COR-L47 (cell line): ENCODE measurements around the gene PRF1.

ENCODE experiments used
- DNase-seq: peaks from one replicate; lab custom pipeline; 2025; lab: John Stamatoyannopoulos, UW

Gene PRF1

GRCh38 chr10:70576803-70577517 is 25.6 kb downstream of the PRF1 start:
- no peak for DNase-seq

GRCh38 chr10:70575874-70576802 is 26.4 kb downstream of the PRF1 start:
- DNase-seq, result peak; percentile 54

- no peak for DNase-seq
These were observed 27.1 kb downstream of the PRF1 start for GRCh38 chr10:70575486-70575873.

- no peak for DNase-seq
These were observed 28.7 kb downstream of the PRF1 start for GRCh38 chr10:70573599-70574506.

GRCh38 chr10:70571636-70572439 is 30.7 kb downstream of the PRF1 start:
- DNase-seq, result no peak

- DNase-seq, result no peak
These were observed 31.3 kb downstream of the PRF1 start for GRCh38 chr10:70571236-70571635.

GRCh38 chr10:70568781-70569495 is 33.6 kb downstream of the PRF1 start:
- DNase-seq, result no peak

GRCh38 chr10:70568113-70568512 is 34.4 kb downstream of the PRF1 start:
- no peak for DNase-seq

GRCh38 chr10:70567603-70568002 is 34.9 kb downstream of the PRF1 start:
- DNase-seq, result peak; percentile 11

- no peak for DNase-seq
These were observed 35.8 kb downstream of the PRF1 start for GRCh38 chr10:70566515-70567290.

- DNase-seq, result no peak
These were observed 36.7 kb downstream of the PRF1 start for GRCh38 chr10:70565556-70566514.

- no peak for DNase-seq
These were observed 37.6 kb downstream of the PRF1 start for GRCh38 chr10:70564901-70565351.

GRCh38 chr10:70564113-70564725 is 38.3 kb downstream of the PRF1 start:
- no peak for DNase-seq

- no peak for DNase-seq
These were observed 39.3 kb downstream of the PRF1 start for GRCh38 chr10:70563230-70563629.

- no peak for DNase-seq
These were observed 40.3 kb downstream of the PRF1 start for GRCh38 chr10:70562036-70562755.

- DNase-seq, result no peak
These were observed 41.0 kb downstream of the PRF1 start for GRCh38 chr10:70561558-70561957.

- peak; percentile 6 for DNase-seq
These were observed 41.5 kb downstream of the PRF1 start for GRCh38 chr10:70561070-70561469.
